GM18499 (cell line): ENCODE measurements around the gene P3H2.
"Not testable (repeated sequence)": the region's sequence is repeated elsewhere in the genome, so short reads cannot be mapped to it uniquely, and the experiment has no call there.

Source experiments
- ATAC-seq: cut with Tn5 transposase; IDR thresholded peaks from one replicate; pipeline ENCODE4 v1.9.1; 2021; ENCODE audit warnings: moderate number of reproducible peaks; ENCODE audit not compliant: insufficient read depth, unreplicated experiment

The P3H2 gene, protein sequence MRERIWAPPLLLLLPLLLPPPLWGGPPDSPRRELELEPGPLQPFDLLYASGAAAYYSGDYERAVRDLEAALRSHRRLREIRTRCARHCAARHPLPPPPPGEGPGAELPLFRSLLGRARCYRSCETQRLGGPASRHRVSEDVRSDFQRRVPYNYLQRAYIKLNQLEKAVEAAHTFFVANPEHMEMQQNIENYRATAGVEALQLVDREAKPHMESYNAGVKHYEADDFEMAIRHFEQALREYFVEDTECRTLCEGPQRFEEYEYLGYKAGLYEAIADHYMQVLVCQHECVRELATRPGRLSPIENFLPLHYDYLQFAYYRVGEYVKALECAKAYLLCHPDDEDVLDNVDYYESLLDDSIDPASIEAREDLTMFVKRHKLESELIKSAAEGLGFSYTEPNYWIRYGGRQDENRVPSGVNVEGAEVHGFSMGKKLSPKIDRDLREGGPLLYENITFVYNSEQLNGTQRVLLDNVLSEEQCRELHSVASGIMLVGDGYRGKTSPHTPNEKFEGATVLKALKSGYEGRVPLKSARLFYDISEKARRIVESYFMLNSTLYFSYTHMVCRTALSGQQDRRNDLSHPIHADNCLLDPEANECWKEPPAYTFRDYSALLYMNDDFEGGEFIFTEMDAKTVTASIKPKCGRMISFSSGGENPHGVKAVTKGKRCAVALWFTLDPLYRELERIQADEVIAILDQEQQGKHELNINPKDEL

DNA sequence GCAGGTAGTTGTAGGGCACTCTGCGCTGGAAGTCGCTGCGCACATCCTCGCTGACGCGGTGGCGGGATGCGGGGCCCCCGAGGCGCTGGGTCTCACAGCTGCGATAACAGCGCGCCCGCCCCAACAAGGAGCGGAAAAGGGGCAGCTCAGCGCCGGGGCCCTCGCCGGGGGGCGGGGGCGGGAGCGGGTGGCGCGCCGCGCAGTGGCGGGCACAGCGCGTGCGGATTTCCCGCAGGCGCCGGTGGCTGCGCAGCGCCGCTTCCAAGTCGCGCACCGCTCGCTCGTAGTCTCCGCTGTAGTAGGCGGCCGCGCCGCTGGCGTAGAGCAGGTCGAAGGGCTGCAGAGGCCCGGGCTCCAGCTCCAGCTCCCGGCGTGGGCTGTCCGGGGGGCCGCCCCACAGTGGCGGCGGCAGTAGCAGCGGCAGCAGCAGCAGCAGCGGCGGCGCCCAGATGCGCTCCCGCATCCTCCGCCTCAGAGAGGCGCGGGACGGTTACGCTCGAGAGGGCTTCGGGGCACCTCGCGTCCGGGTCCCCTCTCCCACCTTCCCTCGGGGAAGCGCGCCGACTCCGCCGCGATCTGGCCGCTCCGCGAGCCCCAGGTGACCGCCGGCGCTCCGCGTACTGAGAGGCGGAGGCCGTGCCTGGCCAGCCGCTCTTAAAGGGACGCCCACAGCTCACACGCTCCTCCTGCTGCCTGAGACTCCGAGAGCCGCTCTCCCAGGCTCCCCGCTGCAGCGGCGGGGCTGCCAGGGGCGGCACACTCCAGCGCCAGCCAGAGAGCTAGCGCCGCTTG, at the start of gene P3H2:
Gene P3H2 (minus strand): TSS at position 629 of the 792 bp plus-strand sequence. CDS start 166 bp downstream, at position 463.
- peak; percentile 52 for ATAC-seq

DNA sequence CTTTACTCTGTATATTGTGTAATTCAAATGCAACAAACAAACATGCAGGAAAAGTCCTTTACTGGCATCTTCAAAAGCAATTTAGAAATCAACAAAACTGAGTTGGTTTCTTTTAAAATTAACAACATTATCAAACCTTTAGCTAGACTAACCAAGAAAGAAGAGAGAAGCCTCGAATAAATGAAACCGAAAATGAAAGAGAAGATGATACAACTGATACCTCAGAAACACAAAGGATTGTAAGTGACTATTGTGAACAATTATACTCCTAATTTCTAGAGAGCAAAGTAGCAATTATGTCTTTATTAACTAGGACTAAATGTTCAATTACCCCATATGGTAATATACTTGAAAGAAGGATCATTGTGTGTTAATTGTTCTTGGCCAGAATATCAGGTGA, 49.2 kb upstream of the P3H2 start:
- no peak for ATAC-seq

DNA sequence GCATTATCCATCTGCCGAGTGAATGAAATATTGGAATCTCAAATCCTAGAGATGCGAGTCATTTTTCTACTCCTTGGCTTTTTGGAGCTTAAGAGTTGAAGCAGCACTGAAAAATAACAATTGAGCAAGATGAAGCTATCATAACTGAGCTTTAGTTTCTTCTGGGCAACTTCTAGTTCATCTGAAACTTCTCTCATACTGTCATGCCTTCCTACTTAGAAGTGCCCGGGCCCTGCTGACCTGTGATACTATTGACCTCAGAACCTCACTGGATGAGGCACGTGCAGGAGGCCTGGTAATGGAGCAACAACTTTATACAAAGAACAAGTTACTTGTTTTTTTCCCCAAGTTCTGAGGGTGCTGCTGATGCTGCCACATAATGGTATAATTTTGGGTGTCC, 48.5 kb upstream of the P3H2 start:
- no peak for ATAC-seq

DNA sequence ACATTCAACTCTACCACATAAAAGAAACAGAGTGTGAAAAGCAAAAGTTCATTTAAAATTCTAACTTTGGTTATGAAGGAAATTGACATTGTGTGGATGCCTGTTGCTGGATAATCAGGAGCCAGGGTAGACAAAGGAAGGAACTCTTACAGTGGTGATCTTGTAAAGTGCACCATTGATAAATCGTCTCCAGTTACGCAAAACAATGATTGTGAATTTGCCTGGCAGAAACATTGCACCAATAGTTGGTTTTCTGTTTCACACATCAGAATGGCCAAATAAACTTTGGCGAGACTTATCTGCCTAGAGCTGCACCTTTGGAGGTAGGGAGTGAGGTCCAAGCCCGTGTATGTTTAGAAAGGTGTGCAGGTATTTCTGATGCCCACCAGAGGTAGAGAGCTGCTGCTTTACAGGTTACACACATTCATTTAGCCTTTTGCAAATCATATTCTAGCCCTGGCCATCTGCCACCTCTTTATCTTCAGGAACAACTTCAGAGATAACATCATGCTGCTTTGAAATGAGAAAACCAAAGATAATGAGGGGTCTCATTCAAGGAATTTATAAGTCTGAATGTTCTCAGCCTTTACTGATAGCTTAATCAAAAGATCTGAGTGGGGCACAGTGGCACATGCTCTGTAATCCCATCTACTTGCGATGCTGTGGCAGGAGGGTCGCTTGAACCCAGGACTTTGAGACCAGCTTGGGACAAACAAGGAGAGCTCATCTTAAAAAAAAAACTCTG, 47.4 kb upstream of the P3H2 start:
- no peak for ATAC-seq

DNA sequence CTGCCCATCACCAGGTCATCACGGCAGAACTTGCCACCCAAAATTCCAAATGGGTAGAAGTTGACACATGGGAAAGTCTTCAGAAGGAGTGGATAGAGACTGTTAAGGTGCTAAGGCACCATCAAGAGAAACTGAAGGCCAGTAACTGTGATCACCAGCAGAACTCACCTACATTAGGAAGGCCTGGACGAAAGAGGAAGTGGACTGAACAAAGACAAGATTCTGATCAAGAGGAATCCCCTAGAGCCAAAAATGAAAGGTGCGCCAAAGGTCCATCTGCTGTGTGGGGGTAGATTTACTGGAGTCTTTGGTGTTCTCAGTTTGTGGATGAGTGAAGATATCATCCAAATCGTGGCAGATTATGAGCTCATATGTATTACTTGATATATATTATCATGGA, 46.3 kb upstream of the P3H2 start:
- no peak for ATAC-seq

DNA sequence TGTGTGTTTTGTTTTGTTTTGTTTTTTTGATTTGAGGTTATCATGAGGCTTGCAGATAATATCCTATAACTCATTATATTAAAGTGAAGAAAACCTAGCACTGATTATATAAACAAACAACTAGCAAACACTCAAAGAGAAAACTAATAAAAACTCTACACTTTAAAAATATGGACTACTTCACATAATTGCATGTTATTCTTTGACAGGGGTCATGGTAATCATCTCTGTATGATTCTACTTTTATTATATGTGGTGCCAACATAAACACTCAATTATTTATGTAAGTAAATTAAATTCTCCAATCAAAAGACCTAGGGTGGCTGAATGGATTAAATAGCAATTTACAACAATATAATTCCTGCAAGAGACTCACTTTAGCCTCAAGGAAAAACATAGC, 44.6 kb upstream of the P3H2 start:
- ATAC-seq: no peak

DNA sequence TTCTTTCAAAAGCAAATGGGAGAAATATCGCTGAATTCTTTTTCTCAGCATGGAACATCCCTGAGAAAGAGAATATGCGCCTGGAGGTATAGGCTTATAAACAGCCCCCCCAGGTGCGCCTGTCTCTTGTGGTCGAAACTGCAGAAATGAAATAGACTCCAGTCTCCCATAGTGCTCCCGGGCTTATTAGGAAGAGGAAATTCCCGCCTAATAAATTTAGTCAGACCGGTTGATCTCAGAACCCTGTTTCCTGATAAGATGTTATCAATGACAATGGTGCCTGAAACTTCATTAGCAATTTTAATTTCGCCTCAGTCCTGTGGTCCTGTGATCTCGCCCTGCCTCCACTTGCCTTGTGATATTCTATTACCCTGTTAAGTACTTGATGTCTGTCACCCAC, 41.3 kb upstream of the P3H2 start:
- ATAC-seq: not testable (repeated sequence)

DNA sequence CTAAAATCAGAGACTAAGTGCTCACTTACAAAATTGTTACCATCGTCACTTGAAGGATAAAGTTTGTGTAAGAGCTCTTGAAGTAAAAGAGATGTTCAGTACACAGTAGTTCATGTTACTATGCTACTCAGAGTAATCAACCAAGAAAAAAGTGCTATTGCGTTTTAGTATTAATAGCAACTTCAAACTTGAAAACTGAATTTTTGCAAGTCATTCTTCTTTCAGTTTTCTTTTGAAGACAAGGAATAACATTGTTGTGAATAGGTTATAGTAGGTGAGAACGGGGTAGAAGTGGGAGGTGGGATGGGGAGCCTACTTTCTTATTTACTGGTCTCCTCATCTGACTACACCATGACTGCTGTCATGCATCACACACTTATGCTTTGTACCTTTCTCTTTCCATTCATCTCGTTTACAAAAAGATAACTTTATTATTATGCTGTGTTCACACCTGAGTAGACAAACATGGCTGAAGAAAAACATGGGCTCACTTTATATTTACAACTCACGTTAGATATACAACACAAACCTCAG, 39.3 kb upstream of the P3H2 start:
- ATAC-seq: no peak

DNA sequence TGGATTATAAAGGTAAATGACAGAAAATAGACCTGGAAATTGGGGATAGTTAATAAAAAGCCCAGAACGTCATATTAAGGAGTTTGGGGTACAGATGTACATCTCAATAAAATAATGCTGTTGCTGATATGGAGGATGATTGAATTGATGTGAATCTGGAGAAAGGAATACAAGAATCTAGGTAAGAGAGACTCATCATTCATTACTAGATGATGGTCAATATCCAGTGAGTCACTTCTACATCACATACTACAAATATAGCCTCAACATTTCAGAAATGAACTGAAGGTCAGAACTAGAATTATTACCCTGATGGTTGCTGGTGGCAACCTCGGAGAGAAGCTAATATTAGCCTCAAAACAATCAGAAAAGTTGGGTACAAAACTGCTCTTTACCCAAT, 37.6 kb upstream of the P3H2 start:
- no peak for ATAC-seq

DNA sequence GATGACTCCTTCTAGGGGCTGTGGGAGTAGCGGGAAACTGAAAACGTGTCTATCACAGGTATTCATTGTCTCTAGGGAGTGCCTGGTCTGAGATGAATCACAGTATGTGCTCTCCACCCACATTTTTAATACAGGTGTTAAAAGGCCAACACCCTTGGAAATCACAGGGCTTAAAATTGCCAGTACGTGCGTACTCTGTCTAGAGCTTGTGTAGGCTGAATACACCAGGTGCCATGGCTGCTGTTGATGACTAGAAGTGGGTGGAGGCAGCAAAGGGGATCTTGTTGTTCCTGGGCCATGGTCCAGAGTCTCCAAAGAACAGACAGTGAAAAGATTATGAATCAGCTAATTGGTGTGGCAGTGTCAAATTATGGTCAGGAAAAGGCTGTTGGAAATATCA, 35.1 kb upstream of the P3H2 start:
- ATAC-seq: no peak

DNA sequence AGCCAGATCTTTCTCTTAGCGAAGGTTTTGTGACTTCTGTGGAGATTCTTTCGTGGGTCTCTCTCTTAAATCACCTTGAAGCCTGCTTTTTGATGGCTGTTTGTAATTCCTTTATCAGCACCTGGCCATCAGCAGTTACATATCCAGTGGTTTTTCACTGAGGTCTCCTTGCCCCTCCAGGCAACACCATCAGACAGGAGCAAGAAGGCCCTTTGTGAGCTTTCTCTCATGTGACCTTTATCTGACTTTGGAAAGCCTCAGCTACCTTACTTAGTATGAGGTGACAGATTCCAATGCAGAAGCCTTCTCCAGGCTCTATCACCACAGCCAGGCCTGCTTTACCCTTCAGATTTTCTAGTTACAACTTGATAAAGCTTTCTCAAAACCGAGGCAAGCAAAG, 30.0 kb upstream of the P3H2 start:
- ATAC-seq: no peak

DNA sequence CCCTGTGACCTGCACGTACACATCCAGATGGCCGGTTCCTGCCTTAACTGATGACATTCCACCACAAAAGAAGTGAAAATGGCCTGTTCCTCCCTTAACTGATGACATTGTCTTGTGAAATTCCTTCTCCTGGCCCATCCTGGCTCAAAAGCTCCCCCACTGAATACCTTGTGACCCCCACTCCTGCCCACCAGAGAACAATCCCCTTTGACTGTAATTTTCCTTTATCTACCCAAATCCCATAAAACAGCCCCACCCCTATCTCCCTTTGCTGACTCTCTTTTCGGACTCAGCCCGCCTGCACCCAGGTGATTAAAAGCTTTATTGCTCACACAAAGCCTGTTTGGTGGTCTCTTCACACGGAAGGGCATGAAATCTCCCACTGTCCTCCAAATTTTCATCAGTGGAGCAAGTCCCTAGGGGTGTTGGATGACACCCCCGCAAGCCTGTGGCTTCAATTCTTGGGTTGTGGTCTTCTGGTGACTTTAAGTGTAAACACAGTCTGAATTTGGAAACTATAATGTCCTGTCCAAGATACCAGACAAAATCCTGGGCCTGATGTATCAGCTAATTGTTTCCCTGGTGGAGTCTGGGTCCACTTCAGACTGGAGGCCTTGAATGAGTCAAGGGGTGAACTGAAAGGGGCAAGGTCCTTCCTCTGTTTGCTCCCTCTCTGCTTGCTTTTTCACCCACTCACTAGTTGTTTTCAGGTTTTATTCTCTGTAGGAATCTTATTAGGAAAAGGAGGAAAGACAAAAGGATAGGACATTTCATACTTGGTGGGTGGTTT, 29.3 kb upstream of the P3H2 start:
- ATAC-seq: not testable (repeated sequence)

DNA sequence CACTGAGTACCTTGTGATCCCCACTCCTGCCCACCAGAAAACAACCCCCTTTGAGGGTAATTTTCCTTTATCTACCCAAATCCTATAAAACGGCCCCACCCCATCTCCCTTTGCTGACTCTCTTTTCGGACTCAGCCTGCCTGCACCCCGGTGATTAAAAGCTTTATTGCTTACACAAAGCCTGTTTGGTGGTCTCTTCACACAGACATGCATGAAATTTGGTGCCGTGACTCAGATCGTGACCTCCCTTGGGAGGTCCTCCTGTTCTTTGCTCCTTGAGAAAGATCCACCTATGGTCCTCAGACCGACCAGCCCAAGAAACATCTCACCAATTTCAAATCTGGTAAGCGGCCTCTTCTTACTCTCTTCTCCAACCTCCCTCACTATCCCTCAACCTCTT, 24.1 kb upstream of the P3H2 start:
- not testable (repeated sequence) for ATAC-seq

DNA sequence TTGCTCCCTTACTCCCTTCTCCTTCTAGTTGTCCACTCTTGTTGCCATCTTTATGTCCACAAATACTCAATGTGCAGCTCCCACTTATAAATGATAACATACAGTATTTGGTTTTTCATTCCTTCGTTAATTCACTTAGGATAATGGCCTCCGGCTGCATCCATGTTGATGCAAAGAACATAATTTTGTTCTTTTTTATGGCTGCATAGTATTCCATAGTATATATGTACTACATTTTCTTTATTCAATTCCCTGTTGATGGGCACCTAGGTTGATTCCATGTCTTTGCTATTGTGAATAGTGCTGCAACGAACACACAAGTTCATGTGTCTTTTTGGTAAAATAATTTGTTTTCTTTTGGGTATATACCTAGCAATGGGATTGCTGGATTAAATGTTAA, 21.3 kb upstream of the P3H2 start:
- no peak for ATAC-seq

DNA sequence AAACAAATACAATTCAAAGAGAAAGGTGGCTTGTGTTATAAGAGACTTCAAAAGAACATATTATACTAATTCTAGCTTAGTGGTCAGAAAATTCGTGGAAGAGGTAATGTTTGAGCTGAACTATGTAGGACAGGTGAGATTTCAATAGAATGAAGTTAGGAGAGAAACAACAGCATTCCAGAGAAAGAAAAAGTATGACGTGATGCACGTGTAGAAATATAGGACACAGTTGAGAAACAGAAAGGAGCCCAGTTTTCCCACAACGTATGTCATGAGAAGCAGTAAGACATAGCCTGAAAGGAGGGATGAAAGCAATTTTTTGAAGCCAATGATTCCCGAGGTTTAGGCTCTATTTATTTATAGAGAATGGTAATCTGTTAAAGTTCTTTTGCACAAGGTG, 18.7 kb upstream of the P3H2 start:
- ATAC-seq: no peak

DNA sequence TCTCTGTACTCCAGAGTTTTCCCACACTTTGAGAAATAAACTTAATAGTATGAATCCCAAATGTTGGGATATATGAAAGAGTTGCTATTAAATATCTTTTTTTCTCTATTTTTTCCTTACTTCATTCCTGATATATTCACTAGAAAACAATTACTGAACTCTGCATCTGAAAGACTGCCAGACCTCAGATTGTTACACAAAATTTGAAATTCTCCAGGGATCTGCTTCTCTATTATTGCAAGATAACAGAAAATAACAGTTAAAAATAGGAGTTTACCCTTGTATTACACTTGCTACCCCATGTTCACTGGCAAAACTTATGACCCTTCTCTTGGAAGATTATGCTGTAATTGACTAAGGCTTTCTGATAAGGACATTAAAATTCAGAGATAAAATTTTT, 11.7 kb upstream of the P3H2 start:
- ATAC-seq: no peak

DNA sequence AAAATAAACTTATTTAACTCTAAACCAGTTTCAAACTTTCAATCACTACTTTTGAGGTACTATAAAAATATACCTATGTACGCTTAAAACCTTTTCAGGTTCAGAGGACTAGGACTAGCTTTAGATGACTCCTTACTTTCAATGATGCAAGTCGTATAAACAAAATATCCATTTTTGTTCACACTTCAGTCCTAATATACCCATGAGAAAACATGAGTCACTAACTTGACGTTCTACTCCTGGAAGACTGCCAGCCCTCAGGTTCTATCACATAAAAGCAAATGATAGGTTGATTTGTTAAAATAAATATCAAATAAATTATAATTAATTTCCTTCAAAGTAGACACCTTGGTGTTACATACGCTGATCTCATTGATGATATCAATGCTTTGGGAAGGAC, 10.6 kb upstream of the P3H2 start:
- no peak for ATAC-seq

DNA sequence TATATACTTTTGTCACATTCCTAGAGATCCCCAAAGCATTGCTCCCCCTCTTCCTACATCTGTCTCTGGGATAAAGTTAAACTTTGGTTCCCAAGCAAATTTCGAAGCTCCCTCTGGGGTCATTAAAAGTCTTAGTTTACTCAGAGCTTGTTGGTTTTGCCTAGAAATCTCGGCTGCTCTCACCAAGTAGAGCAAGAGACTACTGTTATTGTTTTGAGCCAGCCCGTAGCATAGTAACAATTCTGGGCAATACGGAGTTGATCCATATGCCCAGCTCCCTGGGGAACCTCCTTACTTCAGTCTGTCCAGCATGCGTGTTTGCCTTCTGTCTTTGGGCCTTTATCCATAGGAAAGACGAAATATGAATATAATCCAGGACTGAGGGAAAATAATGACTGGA, 10.0 kb upstream of the P3H2 start:
- ATAC-seq: no peak

DNA sequence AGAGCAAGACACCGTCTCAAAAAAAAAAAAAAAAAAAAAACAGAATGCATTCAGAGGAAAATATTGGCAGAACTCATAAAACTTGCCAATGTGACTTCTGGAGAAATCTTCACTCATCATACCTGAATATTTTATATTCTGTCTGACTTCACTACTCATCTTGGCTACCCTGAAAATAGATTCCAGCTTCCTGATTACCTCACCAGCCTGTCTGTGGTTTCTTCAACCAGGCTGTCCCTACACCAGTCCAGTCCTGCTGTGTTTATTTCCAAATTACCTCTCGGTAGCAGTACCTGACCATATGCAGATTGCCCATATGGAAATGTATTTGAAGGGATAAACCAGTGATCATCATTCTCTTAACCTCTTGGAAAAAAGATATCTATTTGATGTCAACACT, 9.3 kb upstream of the P3H2 start:
- no peak for ATAC-seq
